Activated CD4-positive, alpha-beta T cell treated with anti-CD3 and anti-CD28 coated beads, Interleukin-2, amount 10 ng/mL, durations not matched to agents 24 days and 14 days (primary cell): ENCODE data around the gene TGFBRAP1. TPM values are rescaled to one million over a fixed set of nuclear protein-coding genes. Genes with fewer than 3 reads are reported as not detected.

ENCODE experiments used
- DNase-seq: peaks from one replicate; pipeline ENCODE4 v3.0.0; 2022
- H3K27ac Mint-ChIP-seq: one replicate; pipeline ENCODE4 v1.8.0; 2022; ENCODE audit warnings: mild to moderate bottlenecking, mixed read lengths
- H3K27me3 Mint-ChIP-seq: one replicate; pipeline ENCODE4 v1.8.0; 2022; ENCODE audit warnings: mixed read lengths
- H3K36me3 Mint-ChIP-seq: one replicate; pipeline ENCODE4 v1.8.0; 2022; ENCODE audit warnings: low read depth, mild to moderate bottlenecking, mixed read lengths
- H3K4me1 Mint-ChIP-seq: one replicate; pipeline ENCODE4 v1.8.0; 2021; ENCODE audit warnings: mixed read lengths
- H3K4me3 Mint-ChIP-seq: one replicate; pipeline ENCODE4 v1.8.0; 2022; ENCODE audit warnings: mild to moderate bottlenecking, moderate library complexity, mixed read lengths
- H3K9me3 Mint-ChIP-seq: one replicate; pipeline ENCODE4 v1.8.0; 2021; ENCODE audit warnings: mixed read lengths
- intact Hi-C: fragments of 100-400 bp; cut with micrococcal nuclease; formaldehyde crosslinking; loops from one replicate; pipeline ENCODE4 v1.15.1; 2023
- total RNA-seq: library from RNA; stranded (reverse); gene quantifications from 2 replicates; pipeline ENCODE4 v1.2.3, GENCODE V29; 2022

TGFBRAP1 gene
- total RNA-seq, 1 donor from 2014 or later: 26.5 TPM

- Mint-ChIP-seq H3K27ac (no peak overlapping the region), H3K4me1 (peaks cover 17% of the 10 kb centered on the region), H3K36me3 (peaks cover 2% of the 10 kb centered on the region), H3K27me3 (no peaks in the 10 kb centered on the region), H3K9me3 (no peaks in the 10 kb centered on the region), H3K4me3 (no peak overlapping the region)
- no peak for DNase-seq
- intact Hi-C loops: no loop called here
These were observed 11.6 kb downstream of the TGFBRAP1 start for GRCh38 chr2:105317937-105318336.

- DNase-seq: no peak
- intact Hi-C loops: no loop called here
- peaks cover 10% of the 10 kb centered on the region for H3K4me1 Mint-ChIP-seq
- peaks cover 2% of the 10 kb centered on the region for H3K36me3 Mint-ChIP-seq
- no peaks in the 10 kb centered on the region for H3K27me3 Mint-ChIP-seq
- H3K27ac Mint-ChIP-seq: no peak overlapping the region
- no peak overlapping the region for H3K4me3 Mint-ChIP-seq
- no peaks in the 10 kb centered on the region for H3K9me3 Mint-ChIP-seq
These were observed 14.2 kb downstream of the TGFBRAP1 start for GRCh38 chr2:105315314-105315713.

GRCh38 chr2:105313877-105314276 lies 15.7 kb downstream of the TGFBRAP1 start:
- intact Hi-C loops: no loop called here
- H3K4me3 Mint-ChIP-seq: no peak overlapping the region

GRCh38 chr2:105309147-105309545 lies 20.4 kb downstream of the TGFBRAP1 start:
- DNase-seq: no peak
- peaks cover 6% of the 10 kb centered on the region for H3K4me1 Mint-ChIP-seq
- H3K36me3 Mint-ChIP-seq: peaks cover 21% of the 10 kb centered on the region
- H3K27ac Mint-ChIP-seq: no peak overlapping the region
- H3K9me3 Mint-ChIP-seq: no peaks in the 10 kb centered on the region
- H3K4me3 Mint-ChIP-seq: no peak overlapping the region
- H3K27me3 Mint-ChIP-seq: no peaks in the 10 kb centered on the region
- intact Hi-C loops: no loop called here

More at GRCh38 chr2:105313877-105314276, 15.7 kb downstream of the TGFBRAP1 start:
- Mint-ChIP-seq H3K27ac (no peak overlapping the region), H3K9me3 (no peaks in the 10 kb centered on the region), H3K27me3 (no peaks in the 10 kb centered on the region), H3K4me1 (peaks cover 10% of the 10 kb centered on the region), H3K36me3 (peaks cover 4% of the 10 kb centered on the region)
- DNase-seq: no peak

GRCh38 chr2:105308382-105309146 lies 21.0 kb downstream of the TGFBRAP1 start:
- no peaks in the 10 kb centered on the region for H3K9me3 Mint-ChIP-seq
- H3K4me1 Mint-ChIP-seq: peaks cover 8% of the 10 kb centered on the region
- no peaks in the 10 kb centered on the region for H3K27me3 Mint-ChIP-seq
- DNase-seq: no peak
- peaks cover 23% of the 10 kb centered on the region for H3K36me3 Mint-ChIP-seq
- no peak overlapping the region for H3K27ac Mint-ChIP-seq
- intact Hi-C loops: no loop called here
- no peak overlapping the region for H3K4me3 Mint-ChIP-seq

DNA sequence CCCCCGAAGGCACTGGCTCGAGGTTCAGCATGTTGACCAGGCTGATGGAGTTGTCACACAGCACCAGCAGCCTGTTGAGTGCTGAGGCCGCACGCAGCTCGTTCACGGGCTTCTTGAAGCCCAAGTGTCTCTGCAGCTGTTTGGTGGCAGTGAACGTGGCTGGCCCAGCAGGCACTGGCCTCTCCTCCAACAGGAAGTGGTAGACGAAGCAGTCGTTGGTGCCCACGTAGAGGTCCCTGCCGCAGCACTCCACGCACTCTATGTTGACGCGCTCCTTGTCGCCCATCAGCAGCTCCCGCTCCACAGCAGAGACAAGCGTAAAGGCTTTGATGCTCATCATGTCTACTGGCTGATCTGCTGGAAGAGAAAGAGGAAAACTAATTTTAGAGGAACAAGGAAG lies 21.6 kb downstream of the TGFBRAP1 start:
- H3K4me1 Mint-ChIP-seq: peaks cover 11% of the 10 kb centered on the region

DNA sequence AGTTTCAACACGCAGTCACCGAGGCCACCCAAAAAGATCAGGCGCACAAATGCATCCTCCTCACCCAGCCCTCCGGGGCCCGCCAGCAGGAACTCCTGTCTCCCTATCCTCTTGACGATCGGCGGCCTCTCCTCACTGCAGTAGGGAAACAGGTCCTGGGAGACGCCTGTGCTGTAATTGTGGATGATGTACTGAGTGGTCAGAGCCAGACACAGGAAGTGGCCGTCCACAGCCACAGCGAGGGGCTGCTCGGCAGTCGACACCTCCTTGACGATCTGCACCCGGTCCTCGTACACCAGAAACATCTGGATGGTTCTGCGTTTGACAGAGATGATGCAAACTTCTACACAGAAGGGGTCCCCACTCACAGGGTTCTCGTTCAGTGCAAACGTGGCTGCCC lies 22.0 kb downstream of the TGFBRAP1 start:
- Mint-ChIP-seq H3K4me3 (no peak overlapping the region), H3K9me3 (no peaks in the 10 kb centered on the region), H3K4me1 (peaks cover 15% of the 10 kb centered on the region), H3K27ac (no peak overlapping the region), H3K36me3 (peaks cover 30% of the 10 kb centered on the region), H3K27me3 (no peaks in the 10 kb centered on the region)
- intact Hi-C loops: no loop called here
- no peak for DNase-seq

More for the DNA sequence above, 21.6 kb downstream of the TGFBRAP1 start:
- H3K4me3 Mint-ChIP-seq: no peak overlapping the region
- H3K36me3 Mint-ChIP-seq: peaks cover 26% of the 10 kb centered on the region
- intact Hi-C loops: no loop called here
- H3K27me3 Mint-ChIP-seq: no peaks in the 10 kb centered on the region
- no peak for DNase-seq
- no peaks in the 10 kb centered on the region for H3K9me3 Mint-ChIP-seq
- no peak overlapping the region for H3K27ac Mint-ChIP-seq

- no peak for DNase-seq
- H3K36me3 Mint-ChIP-seq: peaks cover 32% of the 10 kb centered on the region
- H3K27me3 Mint-ChIP-seq: no peaks in the 10 kb centered on the region
- intact Hi-C loops: no loop called here
- H3K4me3 Mint-ChIP-seq: no peak overlapping the region
- H3K4me1 Mint-ChIP-seq: peaks cover 17% of the 10 kb centered on the region
- no peaks in the 10 kb centered on the region for H3K9me3 Mint-ChIP-seq
- H3K27ac Mint-ChIP-seq: no peak overlapping the region
These were observed 22.4 kb downstream of the TGFBRAP1 start for GRCh38 chr2:105307146-105307545.

GRCh38 chr2:105301646-105302045 lies 27.9 kb downstream of the TGFBRAP1 start:
- intact Hi-C loops: no loop called here
- no peak overlapping the region for H3K27ac Mint-ChIP-seq
- no peaks in the 10 kb centered on the region for H3K9me3 Mint-ChIP-seq
- DNase-seq: no peak
- H3K4me1 Mint-ChIP-seq: peaks cover 15% of the 10 kb centered on the region
- H3K36me3 Mint-ChIP-seq: peaks cover 27% of the 10 kb centered on the region
- no peak overlapping the region for H3K4me3 Mint-ChIP-seq
- H3K27me3 Mint-ChIP-seq: no peaks in the 10 kb centered on the region

DNA sequence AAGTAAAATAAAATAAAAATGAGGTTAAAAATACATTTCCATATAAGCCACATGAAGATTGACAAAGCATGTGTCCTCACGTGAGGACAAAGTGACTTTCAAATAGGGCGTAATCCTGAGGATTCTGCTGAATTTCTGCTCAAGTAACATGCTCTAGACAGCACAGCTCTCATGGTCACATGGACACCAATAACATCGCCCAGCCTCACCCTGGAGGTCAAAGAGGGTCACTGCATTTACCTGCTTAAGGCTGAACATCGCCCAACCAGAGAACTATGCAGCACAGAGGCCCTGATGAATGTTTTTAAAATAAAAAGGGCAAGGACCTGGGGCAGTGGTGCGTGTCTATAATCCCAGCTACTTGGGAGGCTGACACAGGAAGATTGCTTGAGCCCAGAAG lies 30.2 kb downstream of the TGFBRAP1 start:
- Mint-ChIP-seq H3K36me3 (peaks cover 36% of the 10 kb centered on the region), H3K27me3 (no peaks in the 10 kb centered on the region), H3K4me1 (peaks cover 17% of the 10 kb centered on the region), H3K27ac (no peak overlapping the region), H3K9me3 (no peaks in the 10 kb centered on the region), H3K4me3 (no peak overlapping the region)
- no peak for DNase-seq
- intact Hi-C loops: no loop called here

- DNase-seq: no peak
- no peaks in the 10 kb centered on the region for H3K27me3 Mint-ChIP-seq
- intact Hi-C loops: no loop called here
- H3K27ac Mint-ChIP-seq: no peak overlapping the region
- no peaks in the 10 kb centered on the region for H3K9me3 Mint-ChIP-seq
- no peak overlapping the region for H3K4me3 Mint-ChIP-seq
- H3K4me1 Mint-ChIP-seq: peaks cover 13% of the 10 kb centered on the region
- peaks cover 38% of the 10 kb centered on the region for H3K36me3 Mint-ChIP-seq
These were observed 31.5 kb downstream of the TGFBRAP1 start for GRCh38 chr2:105298017-105298416.

GRCh38 chr2:105297216-105297615 lies 32.3 kb downstream of the TGFBRAP1 start:
- Mint-ChIP-seq H3K27me3 (no peaks in the 10 kb centered on the region), H3K36me3 (peaks cover 36% of the 10 kb centered on the region), H3K4me3 (no peak overlapping the region), H3K27ac (no peak overlapping the region), H3K9me3 (no peaks in the 10 kb centered on the region), H3K4me1 (peaks cover 7% of the 10 kb centered on the region)
- intact Hi-C loops: no loop called here
- DNase-seq: no peak

- no peaks in the 10 kb centered on the region for H3K27me3 Mint-ChIP-seq
- peaks cover 2% of the 10 kb centered on the region for H3K4me1 Mint-ChIP-seq
- no peak overlapping the region for H3K27ac Mint-ChIP-seq
These were observed 33.4 kb downstream of the TGFBRAP1 start for GRCh38 chr2:105296017-105296611.

GRCh38 chr2:105294844-105295481 lies 34.6 kb downstream of the TGFBRAP1 start:
- Mint-ChIP-seq H3K27ac (no peak overlapping the region), H3K4me1 (peaks cover 2% of the 10 kb centered on the region), H3K4me3 (no peak overlapping the region), H3K9me3 (no peaks in the 10 kb centered on the region), H3K36me3 (peaks cover 46% of the 10 kb centered on the region), H3K27me3 (no peaks in the 10 kb centered on the region)
- peak; percentile 76 for DNase-seq
- intact Hi-C loops: no loop called here

More at GRCh38 chr2:105296017-105296611, 33.4 kb downstream of the TGFBRAP1 start:
- peaks cover 44% of the 10 kb centered on the region for H3K36me3 Mint-ChIP-seq
- intact Hi-C loops: no loop called here
- no peaks in the 10 kb centered on the region for H3K9me3 Mint-ChIP-seq
- no peak for DNase-seq
- H3K4me3 Mint-ChIP-seq: no peak overlapping the region
